H9 (cell line): ENCODE measurements around the gene SNX1. TPM values are rescaled to one million over a fixed set of nuclear protein-coding genes. Genes with fewer than 3 reads are reported as not detected.

Experiments
- DNase-seq: peaks from one replicate; pipeline ENCODE4 v3.0.0-alpha.2; 2017
- H2AFZ ChIP-seq: one replicate; pipeline ENCODE4 v1.6.1; 2013; ENCODE audit warnings: mild to moderate bottlenecking, low read length, control low read depth, moderate library complexity
- H2AK5ac ChIP-seq: 2 replicates; pipeline ENCODE4 v1.6.1; 2013; ENCODE audit warnings: low read length, control low read depth, mixed read lengths; ENCODE audit not compliant: insufficient read length
- H2BK120ac ChIP-seq: one replicate; pipeline ENCODE4 v1.6.1; 2013; ENCODE audit warnings: low read depth, mild to moderate bottlenecking, low read length, control low read depth, inconsistent platforms; ENCODE audit not compliant: poor library complexity, severe bottlenecking
- H2BK12ac ChIP-seq: 2 replicates; pipeline ENCODE4 v1.6.1; 2013; ENCODE audit warnings: low read length, control low read depth, mixed read lengths, low read depth; ENCODE audit not compliant: insufficient read length
- H2BK15ac ChIP-seq: 2 replicates; pipeline ENCODE4 v1.6.1; 2013; ENCODE audit warnings: low read depth, low read length, control low read depth
- H2BK20ac ChIP-seq: one replicate; pipeline ENCODE4 v1.6.1; 2013; ENCODE audit warnings: low read depth, mild to moderate bottlenecking, low read length, control low read depth, inconsistent platforms; ENCODE audit not compliant: poor library complexity, severe bottlenecking
- H2BK5ac ChIP-seq: 2 replicates; pipeline ENCODE4 v1.6.1; 2013; ENCODE audit warnings: low read length, control low read depth, mixed read lengths; ENCODE audit not compliant: insufficient read length
- H3K14ac ChIP-seq: 2 replicates; pipeline ENCODE4 v1.6.1; 2013; ENCODE audit warnings: low read length, control low read depth; ENCODE audit not compliant: insufficient read depth
- H3K18ac ChIP-seq: 2 replicates; pipeline ENCODE4 v1.6.1; 2013; ENCODE audit warnings: low read depth, mild to moderate bottlenecking, mixed read lengths, low read length, control low read depth; ENCODE audit not compliant: insufficient read length
- H3K23ac ChIP-seq: 2 replicates; pipeline ENCODE4 v1.6.1; 2013; ENCODE audit warnings: low read length, control low read depth, mixed read lengths, low read depth; ENCODE audit not compliant: insufficient read length
- H3K23me2 ChIP-seq: 2 replicates; pipeline ENCODE4 v1.6.1; 2013; ENCODE audit warnings: low read depth, mild to moderate bottlenecking, mixed read lengths, low read length, control low read depth; ENCODE audit not compliant: insufficient read length, poor library complexity, severe bottlenecking
- H3K27ac ChIP-seq: 2 replicates; pipeline ENCODE4 v1.5.1; 2013; ENCODE audit warnings: low read length, control low read depth, mixed read lengths, low read depth; ENCODE audit not compliant: insufficient read length
- H3K27me3 ChIP-seq: 2 replicates; pipeline ENCODE4 v1.6.1; 2013; ENCODE audit warnings: low read length, control low read depth, inconsistent platforms; ENCODE audit not compliant: insufficient read depth
- H3K4ac ChIP-seq: 2 replicates; pipeline ENCODE4 v1.6.1; 2013; ENCODE audit warnings: low read depth, mild to moderate bottlenecking, control low read depth, inconsistent platforms, low read length, moderate library complexity
- H3K4me1 ChIP-seq: 2 replicates; pipeline ENCODE4 v1.6.1; 2013; ENCODE audit warnings: low read length, control low read depth, inconsistent platforms; ENCODE audit not compliant: insufficient read depth
- H3K4me2 ChIP-seq: 2 replicates; pipeline ENCODE4 v1.6.1; 2013; ENCODE audit warnings: low read length, control low read depth, mixed read lengths; ENCODE audit not compliant: insufficient read length, insufficient read depth
- H3K56ac ChIP-seq: 2 replicates; pipeline ENCODE4 v1.6.1; 2013; ENCODE audit warnings: low read depth, mild to moderate bottlenecking, mixed read lengths, low read length, control low read depth; ENCODE audit not compliant: insufficient read length
- H3K79me1 ChIP-seq: 2 replicates; pipeline ENCODE4 v1.6.1; 2013; ENCODE audit warnings: low read depth, mild to moderate bottlenecking, moderate library complexity, low read length, control low read depth, inconsistent platforms; ENCODE audit not compliant: insufficient read depth, poor library complexity, severe bottlenecking
- H3K79me2 ChIP-seq: 2 replicates; pipeline ENCODE4 v1.6.1; 2013; ENCODE audit warnings: low read length, control low read depth, inconsistent platforms; ENCODE audit not compliant: insufficient read depth
- H3K9ac ChIP-seq: 2 replicates; pipeline ENCODE4 v1.6.1; 2013; ENCODE audit warnings: low read length, control low read depth, mixed read lengths; ENCODE audit not compliant: insufficient read length; ENCODE audit errors: extremely low read depth
- H3K9me3 ChIP-seq: one replicate; pipeline ENCODE4 v1.6.1; 2013; ENCODE audit warnings: low read depth, low read length, inconsistent platforms; ENCODE audit not compliant: control insufficient read depth
- H3T11ph ChIP-seq: one replicate; pipeline ENCODE4 v1.6.1; 2013; ENCODE audit warnings: mild to moderate bottlenecking, low read length, control low read depth, inconsistent platforms
- H4K20me1 ChIP-seq: one replicate; pipeline ENCODE4 v1.6.1; 2013; ENCODE audit not compliant: control insufficient read depth, insufficient read length, insufficient read depth
- H4K5ac ChIP-seq: 2 replicates; pipeline ENCODE4 v1.6.1; 2013; ENCODE audit warnings: low read depth, mild to moderate bottlenecking, mixed read lengths, low read length, control low read depth; ENCODE audit not compliant: insufficient read length
- H4K8ac ChIP-seq: replicated peaks from 2 replicates; pipeline ENCODE4 v1.6.1; 2013; ENCODE audit warnings: low read length, control low read depth, mixed read lengths, low read depth; ENCODE audit not compliant: insufficient read length
- H4K91ac ChIP-seq: 2 replicates; pipeline ENCODE4 v1.6.1; 2013; ENCODE audit warnings: low read depth, mild to moderate bottlenecking, moderate library complexity, mixed read lengths, low read length, control low read depth; ENCODE audit not compliant: insufficient read length
- H3K27ac Mint-ChIP-seq, 3 experiments: 2 replicates in 2 of 3; 3 replicates in 1 of 3; pipeline ENCODE4 v1.8.0; 2020 to 2021; ENCODE audit warnings: mixed read lengths in 3 of 3, mild to moderate bottlenecking in 1 of 3, moderate library complexity in 1 of 3
- H3K27me3 Mint-ChIP-seq: 2 replicates; pipeline ENCODE4 v1.8.0; 2021; ENCODE audit warnings: low read depth, mild to moderate bottlenecking, moderate library complexity, mixed read lengths
- H3K36me3 Mint-ChIP-seq, 3 experiments: 2 replicates in 2 of 3; 3 replicates in 1 of 3; pipeline ENCODE4 v1.8.0; 2020 to 2021; ENCODE audit warnings: low read depth in 3 of 3, mixed read lengths in 3 of 3; ENCODE audit not compliant: insufficient read depth in 1 of 3
- H3K4me1 Mint-ChIP-seq, 2 experiments: 2 replicates each; pipeline ENCODE4 v1.8.0; 2020; ENCODE audit warnings: mixed read lengths in 2 of 2
- H3K4me3 Mint-ChIP-seq, 2 experiments: 2 replicates in 1 of 2; 3 replicates in 1 of 2; pipeline ENCODE4 v1.8.0; 2020 to 2021; ENCODE audit warnings: mild to moderate bottlenecking in 2 of 2, mixed read lengths in 2 of 2, moderate library complexity in 1 of 2
- H3K9me3 Mint-ChIP-seq, 2 experiments: 2 replicates in 1 of 2; 3 replicates in 1 of 2; pipeline ENCODE4 v1.8.0; 2020; ENCODE audit warnings: mild to moderate bottlenecking in 2 of 2, mixed read lengths in 2 of 2, moderate library complexity in 1 of 2
- CTCF ChIP-seq: fragments of 200-600 bp; sonication (generic); conservative IDR thresholded peaks from 3 replicates; pipeline ENCODE4 v1.8.0; 2021; ENCODE audit warnings: antibody characterized with exemption, mild to moderate bottlenecking
- WGBS: extraction: QIAGEN DNeasy Blood & Tissue Kit; methylation state at CpG from one replicate; pipeline ENCODE4 v1.1.7; 2013; ENCODE audit warnings: missing lambda C conversion rate, low lambda C conversion rate, mixed read lengths; ENCODE audit not compliant: insufficient read length; ENCODE audit errors: extremely low coverage; 5-methylcytosine and 5-hydroxymethylcytosine counted together
- total RNA-seq: library from RNA; stranded (reverse); gene quantifications from 2 replicates; pipeline ENCODE4 v1.2.1, GENCODE V29; 2021

The SNX1 gene
- total RNA-seq, 1 experiment from 2014 or later = 58.8 TPM

- H3K9me3 ChIP-seq = no peaks in the 10 kb centered on the region
- H3K27ac ChIP-seq = no peak overlapping the region
- no peak for DNase-seq
- H2AFZ ChIP-seq = no peak overlapping the region
- H3T11ph ChIP-seq = no peak overlapping the region
- H3K4me1 ChIP-seq = no peaks in the 10 kb centered on the region
- H3K56ac ChIP-seq = no peak overlapping the region
- H3K14ac ChIP-seq = no peak overlapping the region
- H4K8ac ChIP-seq = no peak overlapping the region
- H2BK5ac ChIP-seq = no peak overlapping the region
- H3K9ac ChIP-seq = no peak overlapping the region
- no CpG with 5 or more reads among the region's 9 CpGs for WGBS
- Mint-ChIP-seq H3K4me1 (no peaks in the 10 kb centered on the region), H3K9me3 (no peaks in the 10 kb centered on the region), H3K4me3 (no peak overlapping the region), H3K27ac (no peak overlapping the region), H3K27me3 (no peaks in the 10 kb centered on the region), H3K36me3 (peaks cover 0 to 12% (median 9%) of the 10 kb centered on the region in 3 experiments; a peak in 4 of 7 replicates)
- H2BK120ac ChIP-seq = no peak overlapping the region
- no peak overlapping the region for H2BK20ac ChIP-seq
- H3K27me3 ChIP-seq = no peaks in the 10 kb centered on the region
- no peak overlapping the region for H3K4me2 ChIP-seq
- no peak overlapping the region for H3K23ac ChIP-seq
- no peaks in the 10 kb centered on the region for H3K79me1 ChIP-seq
- no peaks in the 10 kb centered on the region for H3K79me2 ChIP-seq
- TF ChIP-seq CTCF = no peak
- no peaks in the 10 kb centered on the region for H3K23me2 ChIP-seq
- no peak overlapping the region for H3K4ac ChIP-seq
- no peak overlapping the region for H2BK15ac ChIP-seq
- H2BK12ac ChIP-seq = no peak overlapping the region
- no peak overlapping the region for H4K91ac ChIP-seq
- H4K5ac ChIP-seq = no peak overlapping the region
- no peak overlapping the region for H3K18ac ChIP-seq
- H4K20me1 ChIP-seq = no peaks in the 10 kb centered on the region
- no peak overlapping the region for H2AK5ac ChIP-seq
These were observed 89.5 kb downstream of the SNX1 start for GRCh38 chr15:64185146-64185911.
